ENCODE results near the gene SORBS2.

- TF ChIP-seq CTCF (IDR thresholded peaks at IDR 0.05), result no peak
- no peak for TF ChIP-seq POLR2A (IDR thresholded peaks at IDR 0.05)
Observed at GRCh38 chr4:185773419-185773818, 38.6 kb downstream of the SORBS2 start.

Data from gastroesophageal sphincter (tissue), 3 donors.